Fibroblast of villous mesenchyme (primary cell): ENCODE data around the gene CTNND2. TPM values are rescaled to one million over a fixed set of nuclear protein-coding genes. Genes with fewer than 3 reads are reported as not detected.

ENCODE experiments used
- DNase-seq: peaks from one replicate; pipeline ENCODE4 v3.0.0-alpha.2; 2010; ENCODE audit warnings: low read depth
- H3K4me3 ChIP-seq: 2 replicates; pipeline ENCODE4 v1.5.1; 2011; ENCODE audit warnings: low read depth, mild to moderate bottlenecking, low read length
- CTCF ChIP-seq: IDR thresholded peaks from 2 replicates; pipeline ENCODE4 v1.5.1; 2012; ENCODE audit warnings: low read depth, mild to moderate bottlenecking, low read length; ENCODE audit not compliant: insufficient read depth
- total RNA-seq: library from RNA; depleted of rRNA; stranded (reverse); fragments of >200 nt; gene quantifications from 2 replicates; pipeline ENCODE4 v1.2.3, GENCODE V29; 2012

CTNND2 gene
- total RNA-seq, 1 donor = not detected

GRCh38 chr5:11922394-11922793 lies 18.1 kb upstream of the CTNND2 start:
- no peak for DNase-seq
- TF ChIP-seq CTCF = no peak

GRCh38 chr5:11918463-11919045 lies 14.3 kb upstream of the CTNND2 start:
- H3K4me3 ChIP-seq = no peak overlapping the region
- TF ChIP-seq CTCF = no peak
- no peak for DNase-seq

More at GRCh38 chr5:11922394-11922793, 18.1 kb upstream of the CTNND2 start:
- H3K4me3 ChIP-seq = no peak overlapping the region

DNA sequence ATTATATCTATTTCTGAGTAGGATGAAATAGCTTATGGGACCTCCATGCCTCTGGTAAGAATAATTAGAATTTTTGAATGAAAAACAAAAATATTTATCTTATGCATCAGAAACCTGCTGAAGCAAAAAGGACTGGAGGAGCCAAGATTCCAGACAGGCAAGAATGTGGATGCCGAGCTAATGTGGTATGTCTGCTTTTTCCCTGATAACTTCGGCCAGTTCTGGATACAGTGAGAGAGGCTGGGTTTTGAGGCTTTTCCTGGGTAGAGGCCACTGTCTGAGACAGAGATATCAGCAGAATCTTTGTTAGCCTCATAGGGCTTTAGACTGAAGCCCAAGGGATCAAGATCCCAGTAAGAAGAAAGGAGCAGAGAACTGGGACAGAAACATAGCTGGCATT lies 5.2 kb upstream of the CTNND2 start:
- TF ChIP-seq CTCF = no peak
- no peak for DNase-seq
- H3K4me3 ChIP-seq = no peak overlapping the region

- no peak overlapping the region for H3K4me3 ChIP-seq
- DNase-seq = no peak
- TF ChIP-seq CTCF = no peak
Observed at GRCh38 chr5:11906497-11906896, 2.3 kb upstream of the CTNND2 start.

DNA sequence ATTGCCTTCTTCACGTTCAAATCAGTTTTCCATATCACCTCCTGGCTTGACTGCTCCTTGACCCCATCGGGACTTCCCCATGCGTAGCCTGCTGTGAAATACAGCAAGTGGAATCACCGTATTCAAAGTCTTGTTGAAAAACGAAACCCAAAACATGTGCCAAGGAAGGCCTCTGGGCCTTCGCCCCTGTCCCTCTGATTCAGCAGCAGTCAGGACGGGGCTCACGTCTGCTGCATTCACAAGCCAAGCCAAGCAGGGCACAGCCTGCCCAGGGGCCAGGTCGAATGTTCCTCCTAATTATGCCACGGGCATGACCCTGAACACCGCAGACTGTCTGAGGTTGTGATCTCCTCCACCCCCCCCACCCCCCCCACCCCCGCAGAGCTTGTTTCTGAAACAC lies 960 bp upstream of the CTNND2 start:
- TF ChIP-seq CTCF = no peak
- no peak overlapping the region for H3K4me3 ChIP-seq
- no peak for DNase-seq

DNA sequence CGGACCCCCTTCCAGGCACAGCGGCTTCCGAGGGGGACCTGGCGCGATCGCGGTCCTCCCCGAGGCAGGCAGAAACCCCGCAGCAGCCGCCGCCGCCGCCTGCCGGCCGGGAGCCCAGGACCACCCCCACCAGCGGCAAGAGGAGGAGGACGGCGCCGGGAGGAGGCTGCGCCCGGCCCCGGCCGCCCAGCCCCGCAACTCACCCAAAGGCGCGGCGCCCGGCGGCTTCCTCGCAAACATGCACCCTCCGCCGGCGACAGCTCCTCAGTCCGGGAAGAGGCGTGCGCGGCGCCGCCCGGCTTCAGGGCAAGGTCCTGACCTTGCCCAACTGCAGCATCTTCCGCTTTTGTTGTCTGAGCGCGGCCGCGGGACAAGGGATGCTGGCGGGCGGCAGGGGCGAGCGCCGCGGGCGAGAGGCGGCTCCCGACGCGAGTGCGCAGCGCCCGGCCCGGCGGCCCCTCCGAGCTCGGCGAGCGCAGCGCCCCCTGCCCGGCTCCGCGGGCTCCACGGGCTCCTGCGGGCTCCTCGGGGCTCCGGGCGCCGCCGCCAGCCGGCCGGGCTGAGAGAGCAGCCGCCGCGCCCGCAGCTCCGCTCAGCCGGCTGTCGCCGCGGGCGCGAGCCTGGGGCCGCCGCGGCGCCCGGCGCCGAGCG lies 507 bp downstream of the CTNND2 start:
- TF ChIP-seq CTCF = no peak
- no peak for DNase-seq
- no peak overlapping the region for H3K4me3 ChIP-seq
